GM19452 (cell line): ENCODE measurements around the gene NEUROD6.

Source experiments
- ATAC-seq: cut with Tn5 transposase; IDR thresholded peaks from one replicate; pipeline ENCODE4 v1.9.1; 2021; ENCODE audit not compliant: unreplicated experiment

The NEUROD6 gene

DNA sequence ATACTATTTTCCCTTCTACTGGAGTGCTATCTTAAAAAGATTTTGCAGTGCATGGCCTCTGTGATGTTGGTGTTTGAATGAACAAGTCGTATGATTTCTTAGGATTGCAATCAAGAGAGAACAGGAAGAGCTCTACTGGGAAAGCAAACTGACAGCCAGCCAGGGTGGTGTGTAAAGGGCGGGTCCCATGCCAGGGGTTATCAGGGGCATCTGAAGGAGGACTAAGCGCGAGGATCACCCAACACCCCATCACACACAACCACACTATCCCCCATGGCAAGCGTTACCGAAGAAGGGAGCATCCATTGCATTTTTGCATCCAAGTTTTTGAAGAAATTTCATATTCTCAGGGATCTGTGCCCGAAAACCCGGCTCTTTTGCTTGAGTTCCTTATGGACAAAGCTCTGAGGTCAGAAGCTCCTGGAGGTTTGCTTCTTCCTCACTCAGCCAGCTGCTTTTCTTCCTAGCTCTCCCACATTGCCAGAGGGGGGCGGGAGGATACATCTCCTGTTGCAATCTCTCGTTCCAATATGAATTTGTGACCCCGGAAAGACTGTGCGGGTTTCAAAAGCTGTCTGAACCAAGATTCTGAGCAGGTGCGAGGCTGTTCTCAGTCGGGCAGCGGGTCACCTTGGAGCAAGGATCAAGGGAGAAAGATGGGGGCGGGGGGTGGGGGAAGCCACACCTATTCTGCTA is 5.2 kb downstream of the NEUROD6 start:
- ATAC-seq, result no peak

DNA sequence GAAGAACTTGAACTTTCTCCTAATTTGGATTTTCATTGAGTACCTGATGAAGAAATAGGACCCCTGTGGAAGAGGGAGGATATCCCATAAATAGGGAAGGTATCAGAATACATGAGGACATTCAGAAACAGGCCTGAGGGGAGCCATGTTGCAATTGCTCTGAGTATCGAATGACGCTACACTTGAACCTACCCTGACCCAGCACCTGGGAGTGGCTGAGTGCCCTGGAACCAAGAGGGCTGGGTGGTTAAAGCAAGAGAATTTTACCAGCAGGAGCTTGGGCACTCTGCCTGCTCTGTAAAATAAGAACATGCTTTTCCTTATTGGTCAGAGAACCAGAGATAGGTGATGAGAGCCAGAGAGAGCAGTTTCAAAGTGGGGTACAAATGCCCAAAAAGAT is 7.2 kb downstream of the NEUROD6 start:
- ATAC-seq, result no peak

DNA sequence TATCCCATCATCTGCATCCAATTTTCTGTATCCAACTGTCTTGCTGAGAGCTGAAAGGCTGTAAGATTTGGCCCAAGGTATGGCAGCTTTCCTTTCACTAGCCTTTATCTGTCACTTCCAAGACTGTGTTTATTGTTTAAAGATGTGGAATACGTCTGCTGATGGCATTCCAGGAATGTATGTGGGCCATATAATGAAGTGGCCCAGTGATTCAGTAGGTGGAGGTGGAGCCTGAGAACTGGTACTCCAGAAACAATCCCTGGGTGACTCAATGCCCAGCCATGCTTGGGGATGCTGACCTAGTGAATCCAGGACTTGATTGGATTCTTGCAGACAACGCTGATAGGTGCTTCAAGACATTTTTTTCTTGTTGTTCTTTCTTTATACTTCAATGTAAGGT is 13.5 kb downstream of the NEUROD6 start:
- no peak for ATAC-seq

DNA sequence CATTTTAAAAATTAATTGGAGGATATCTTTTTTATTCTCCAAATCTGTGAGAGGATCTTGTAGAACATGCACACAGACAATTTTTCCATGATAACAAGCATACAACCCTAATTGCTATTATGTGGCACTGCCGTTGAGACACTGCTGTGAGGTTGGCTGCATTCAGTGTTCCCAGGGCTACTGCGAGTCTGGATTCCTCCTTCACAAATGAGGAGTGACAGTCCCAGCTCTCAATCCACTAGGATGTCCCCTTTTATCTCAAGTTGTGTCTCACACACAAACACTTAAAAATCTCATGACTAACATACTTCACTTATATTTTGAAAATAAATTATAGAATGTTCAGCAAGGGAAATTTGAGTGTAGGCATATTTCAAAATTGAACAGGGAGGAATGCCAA is 14.1 kb downstream of the NEUROD6 start:
- no peak for ATAC-seq

DNA sequence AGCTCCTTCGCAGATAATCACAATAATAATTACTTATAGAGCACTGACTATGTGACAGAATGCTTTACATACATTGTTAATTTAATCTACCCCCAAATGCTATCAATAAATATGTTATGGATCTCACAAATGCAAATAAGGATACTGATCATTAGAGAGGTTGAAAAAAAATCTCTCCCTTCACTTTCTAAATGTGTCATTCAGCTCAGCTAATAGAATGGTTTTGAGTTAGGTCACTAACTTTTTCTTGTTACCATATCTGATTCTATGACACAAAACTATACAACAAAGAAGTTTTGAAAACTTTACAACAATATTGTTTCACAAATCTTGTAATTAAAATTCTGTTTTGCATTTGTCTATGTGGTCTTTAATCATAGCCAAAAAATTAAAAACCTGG is 17.4 kb downstream of the NEUROD6 start:
- ATAC-seq, result no peak

DNA sequence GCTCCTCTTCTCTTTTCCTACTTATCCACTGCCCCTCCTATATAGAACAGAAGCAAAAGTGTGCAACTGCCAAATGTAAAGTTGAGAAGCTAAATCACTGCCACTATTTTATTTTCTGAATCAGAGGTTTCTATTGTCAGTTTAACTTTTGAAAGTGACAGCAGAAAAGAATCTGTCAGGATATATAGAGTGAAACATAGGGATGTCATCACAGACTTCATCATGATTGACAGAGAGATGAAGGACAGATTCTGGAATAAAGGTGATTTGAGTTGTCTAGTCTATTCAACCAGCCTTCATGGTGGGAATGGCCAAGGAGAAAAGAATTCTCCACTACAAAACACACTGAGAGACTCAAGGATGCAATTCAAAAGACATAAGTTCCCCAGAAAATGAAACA is 19.9 kb downstream of the NEUROD6 start:
- ATAC-seq, result no peak

DNA sequence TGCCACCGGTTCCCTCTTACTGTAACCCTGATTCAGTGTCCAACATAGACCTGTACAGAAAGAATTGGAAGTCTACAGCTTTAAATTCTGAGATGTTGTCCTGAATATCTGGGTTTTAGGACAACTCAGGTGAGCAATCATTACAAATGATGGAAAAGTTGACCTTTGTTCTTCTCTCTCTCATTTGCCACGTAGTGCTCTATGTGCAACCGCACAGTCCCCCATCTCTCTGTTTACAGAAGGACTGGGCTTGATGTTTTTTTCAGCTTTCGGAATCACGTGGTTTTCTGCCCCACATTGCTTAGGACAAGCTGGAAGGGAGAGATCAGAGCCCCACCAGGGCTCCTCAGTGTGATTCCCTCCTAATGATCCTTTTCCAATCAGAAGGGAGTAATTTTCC is 22.2 kb downstream of the NEUROD6 start:
- ATAC-seq, result no peak

DNA sequence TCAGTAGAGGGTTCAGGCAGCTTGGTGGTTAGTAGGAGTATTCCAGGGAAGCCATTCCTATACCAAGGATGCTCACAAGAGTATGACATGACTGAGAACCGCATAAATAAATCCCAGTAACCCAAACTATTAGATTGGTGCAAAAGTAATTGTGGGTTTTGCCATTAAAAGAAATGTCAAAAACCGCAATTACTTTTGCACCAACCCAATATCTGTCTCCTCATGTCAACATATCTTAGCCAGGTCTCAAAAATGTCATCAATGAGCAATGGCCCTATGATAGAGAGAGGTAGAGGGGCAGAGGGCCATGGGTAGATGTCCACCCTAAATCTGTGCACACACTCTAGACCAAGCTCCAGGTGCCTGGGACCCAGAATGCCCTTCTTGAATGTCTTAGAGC is 23.6 kb downstream of the NEUROD6 start:
- ATAC-seq, result no peak

DNA sequence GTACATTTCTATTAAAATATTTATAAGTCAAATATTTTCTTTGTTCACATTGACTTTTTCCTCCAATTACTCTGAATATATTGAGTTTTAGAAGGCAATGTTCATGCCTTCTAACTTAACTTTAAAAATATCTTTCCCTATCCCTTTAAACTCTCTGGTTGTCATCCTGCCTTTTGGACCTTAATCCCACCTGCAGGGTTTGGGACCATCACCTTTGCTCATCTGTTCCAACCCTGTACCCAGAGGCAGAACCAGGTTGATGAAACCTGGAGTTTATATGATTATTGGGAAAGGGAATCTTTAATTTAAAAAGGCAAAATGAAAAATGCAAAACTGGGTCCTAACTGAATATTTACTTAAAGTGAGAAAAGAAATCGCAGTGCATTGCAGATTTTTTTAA is 24.8 kb downstream of the NEUROD6 start:
- ATAC-seq, result no peak

DNA sequence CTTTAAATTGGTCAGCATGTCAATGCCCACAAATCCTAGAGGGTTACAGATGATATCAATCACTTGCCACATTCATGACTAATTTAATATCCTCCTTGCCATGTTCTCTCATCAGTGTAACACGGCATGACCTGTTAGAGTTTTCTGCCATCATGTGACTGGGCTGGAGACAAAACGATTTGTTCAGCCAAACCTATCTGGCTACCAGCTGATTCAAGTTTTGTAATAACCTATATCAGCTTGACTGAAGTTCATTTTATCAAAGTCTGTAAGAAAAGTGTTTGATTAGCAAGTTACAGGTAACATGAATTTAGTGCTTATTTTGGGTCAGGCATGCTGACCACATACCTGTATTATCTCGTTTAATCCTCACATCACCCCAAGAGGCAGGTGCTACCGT is 25.7 kb downstream of the NEUROD6 start:
- ATAC-seq, result no peak

DNA sequence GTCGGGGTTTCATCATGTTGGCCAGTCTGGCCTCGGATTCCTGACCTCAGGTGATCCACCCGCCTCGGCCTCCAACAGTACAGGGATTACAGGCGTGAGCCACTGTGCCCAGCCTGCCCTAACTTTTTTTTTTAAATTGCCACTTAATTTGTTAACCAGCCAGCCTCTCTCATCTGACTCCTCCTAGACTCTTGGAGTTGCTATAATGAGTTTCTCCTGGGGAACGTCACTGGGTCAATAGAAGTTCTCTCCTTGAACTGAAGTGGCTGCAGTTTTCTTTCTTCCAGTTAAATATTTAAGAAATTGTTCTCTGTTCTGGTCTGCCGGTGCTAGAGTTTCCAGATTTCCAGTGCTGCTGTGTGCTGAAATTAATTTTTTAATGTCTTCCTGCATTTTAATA is 27.6 kb downstream of the NEUROD6 start:
- no peak for ATAC-seq

DNA sequence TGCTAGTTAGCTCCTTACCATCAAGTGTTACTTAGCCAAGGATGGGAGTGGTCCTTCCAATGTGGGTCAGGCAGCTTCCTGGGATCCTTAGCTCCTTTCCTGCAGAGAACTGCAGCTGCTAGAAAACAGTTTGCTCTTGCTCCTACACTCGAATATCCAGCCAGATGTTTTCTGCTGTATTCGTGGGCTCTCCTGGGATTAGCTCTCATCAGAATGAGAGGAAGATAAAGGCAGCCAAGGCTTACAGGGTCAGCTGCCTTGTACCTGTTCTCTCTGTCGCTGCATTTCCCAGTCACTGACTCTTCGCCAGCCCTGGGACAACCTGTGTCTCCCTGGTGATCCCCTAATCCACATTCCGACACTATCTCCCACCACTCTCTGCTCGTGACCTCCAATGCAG is 29.0 kb downstream of the NEUROD6 start:
- ATAC-seq, result no peak

DNA sequence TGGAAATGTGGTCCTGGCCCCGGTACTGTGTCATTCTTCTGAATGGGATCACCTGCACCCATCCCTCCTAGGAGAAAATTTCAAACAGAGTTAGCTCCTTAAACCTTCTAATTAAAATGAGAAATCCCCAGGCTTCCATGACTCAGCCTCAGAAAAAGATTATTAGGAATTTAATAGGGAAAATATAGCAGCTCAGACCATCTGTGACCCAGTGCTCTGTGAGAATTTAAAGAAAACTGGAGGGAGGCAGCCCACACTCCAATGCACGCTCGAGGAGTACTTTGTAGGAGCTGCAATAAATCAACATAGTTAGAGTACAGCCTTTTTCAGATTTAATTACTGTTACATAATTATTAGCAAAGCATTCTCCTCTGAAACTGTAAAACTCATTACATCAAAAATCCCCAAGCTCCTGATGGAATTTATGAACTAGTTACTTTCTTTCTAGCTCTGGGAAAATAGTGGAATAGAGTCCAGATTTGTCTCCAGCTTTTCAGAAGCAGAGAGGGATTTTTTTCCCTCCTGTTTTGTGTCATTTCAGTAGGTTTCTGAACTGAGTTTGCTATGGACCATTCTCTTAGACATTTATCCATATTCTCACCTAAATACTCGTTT is 30.1 kb downstream of the NEUROD6 start:
- ATAC-seq, result no peak

DNA sequence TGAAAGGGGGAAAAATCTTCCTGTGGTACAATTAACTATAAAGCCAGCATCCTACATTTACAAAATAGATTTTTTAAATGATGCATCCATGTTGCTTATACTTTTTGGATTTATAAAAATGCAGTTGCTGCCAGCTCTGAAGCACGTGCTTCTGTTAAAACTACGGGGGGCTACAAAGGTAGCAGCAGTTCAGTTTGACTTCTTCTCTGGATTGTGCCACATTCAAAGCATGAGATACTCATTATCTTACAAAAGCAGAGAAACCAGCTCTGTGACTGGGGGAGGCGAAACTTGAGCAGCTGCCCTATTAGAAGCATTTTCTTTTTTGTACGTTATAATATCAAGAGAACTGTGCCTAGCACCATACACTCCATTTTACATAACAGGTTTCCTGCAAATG is 31.1 kb downstream of the NEUROD6 start:
- no peak for ATAC-seq

DNA sequence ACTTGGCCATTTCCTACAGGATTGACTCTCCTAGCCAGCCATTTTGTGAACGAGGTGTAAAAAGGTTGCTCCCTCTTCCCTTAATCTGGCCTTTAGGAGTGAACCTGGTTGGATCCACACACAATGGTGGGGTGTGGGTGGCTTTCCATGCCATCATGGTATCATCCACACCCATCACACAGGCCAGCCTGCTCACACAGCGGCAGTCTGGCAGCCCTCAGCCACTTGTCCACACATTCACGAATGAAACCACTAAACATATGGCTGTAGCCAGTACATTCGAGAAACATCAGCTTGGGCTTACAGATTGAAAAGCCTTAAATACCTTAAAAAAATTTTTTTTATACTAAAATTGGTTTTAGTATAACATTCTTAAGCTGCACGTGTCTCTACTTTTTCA is 31.9 kb downstream of the NEUROD6 start:
- ATAC-seq, result no peak

DNA sequence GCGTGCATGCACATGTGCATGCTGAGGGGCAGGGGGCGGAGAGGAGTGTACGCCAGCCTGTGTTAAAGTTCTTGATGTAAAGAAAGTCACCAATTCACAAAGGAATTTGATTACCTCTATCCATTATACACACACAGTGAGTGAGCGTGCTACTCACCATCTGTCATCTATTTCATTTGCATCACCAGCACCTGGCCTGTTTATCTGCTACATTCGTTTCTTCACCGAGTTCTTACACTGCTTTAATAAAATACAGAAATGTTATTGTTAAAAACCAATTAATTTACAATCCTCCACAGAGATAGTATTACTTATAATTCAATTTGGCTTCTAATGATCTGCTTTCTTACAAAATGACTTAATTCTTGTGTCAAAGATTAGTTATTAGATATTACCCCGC is 32.6 kb downstream of the NEUROD6 start:
- no peak for ATAC-seq

DNA sequence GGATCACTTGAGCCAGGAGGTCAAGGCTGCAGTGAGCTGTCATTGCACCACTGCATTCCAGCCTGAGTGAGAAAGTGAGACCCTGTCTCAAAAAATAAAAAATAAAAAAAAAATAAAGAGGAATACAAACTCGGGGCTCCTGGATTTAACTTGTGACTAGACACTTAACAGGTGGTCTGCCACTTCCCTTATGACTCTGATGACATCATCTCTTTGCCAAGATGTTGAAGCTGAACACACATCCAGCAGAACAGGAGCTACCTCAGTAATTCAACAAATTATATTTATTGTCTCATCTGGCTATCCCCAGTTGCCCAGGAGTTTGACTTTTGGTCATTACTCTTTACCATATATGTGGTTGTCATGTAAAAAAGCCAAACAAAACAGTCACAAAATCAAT is 35.3 kb downstream of the NEUROD6 start:
- no peak for ATAC-seq

DNA sequence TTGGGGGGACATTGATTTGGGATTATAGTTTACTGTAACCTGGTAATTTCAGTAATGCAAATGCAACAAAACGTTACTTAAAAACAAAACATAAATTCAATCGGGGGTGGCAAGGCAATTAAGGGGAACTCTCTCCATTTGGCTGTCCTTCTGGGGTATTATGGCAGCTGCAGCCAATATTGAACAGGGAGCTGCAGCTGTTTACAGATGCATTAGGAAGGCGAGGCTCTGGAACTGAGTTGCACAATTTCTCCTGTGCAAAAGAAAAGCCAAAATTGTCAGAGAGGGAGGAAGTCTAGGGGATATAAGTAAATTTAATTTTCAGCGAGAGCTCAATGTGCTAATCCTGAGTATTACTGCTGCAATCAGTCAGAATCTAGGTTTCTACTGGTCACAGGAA is 36.1 kb downstream of the NEUROD6 start:
- no peak for ATAC-seq

DNA sequence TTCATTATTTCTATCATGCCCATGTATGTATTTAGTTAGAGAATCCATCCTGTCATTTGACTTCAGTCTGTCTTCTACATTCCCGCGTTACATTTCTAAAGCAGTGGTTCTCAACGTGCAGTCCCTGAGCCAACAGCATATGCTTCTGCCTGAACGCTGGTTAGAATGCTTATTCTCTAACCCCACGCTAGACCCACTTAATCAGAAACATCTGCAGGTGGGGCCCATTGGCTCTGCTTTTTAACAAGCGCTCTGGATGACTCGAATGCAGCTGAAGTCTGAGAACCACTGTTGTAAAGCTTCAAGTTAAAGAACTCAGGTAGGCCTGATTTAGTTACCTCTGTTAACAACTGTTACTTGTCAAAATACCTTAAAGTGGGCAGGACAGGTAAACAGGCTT is 38.2 kb downstream of the NEUROD6 start:
- ATAC-seq, result no peak

DNA sequence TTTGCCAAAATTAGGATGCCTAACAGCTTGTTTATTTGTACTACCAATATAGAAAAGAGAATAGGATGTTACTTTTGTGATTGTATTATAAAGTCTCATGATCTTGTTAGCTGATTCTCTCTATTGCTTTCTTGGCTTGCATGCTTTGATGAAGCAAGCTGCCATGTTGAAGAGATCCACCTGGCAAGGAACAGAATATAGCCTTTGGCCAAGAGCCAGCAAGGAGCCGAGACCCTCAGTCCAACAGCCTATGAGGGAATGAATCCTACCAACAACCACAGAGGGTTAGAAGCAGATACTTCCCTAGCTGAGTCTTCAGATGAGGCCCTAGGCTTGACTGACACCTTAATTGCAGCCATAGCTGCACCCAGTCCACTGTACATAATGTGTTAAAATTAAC is 41.2 kb downstream of the NEUROD6 start:
- ATAC-seq, result no peak

DNA sequence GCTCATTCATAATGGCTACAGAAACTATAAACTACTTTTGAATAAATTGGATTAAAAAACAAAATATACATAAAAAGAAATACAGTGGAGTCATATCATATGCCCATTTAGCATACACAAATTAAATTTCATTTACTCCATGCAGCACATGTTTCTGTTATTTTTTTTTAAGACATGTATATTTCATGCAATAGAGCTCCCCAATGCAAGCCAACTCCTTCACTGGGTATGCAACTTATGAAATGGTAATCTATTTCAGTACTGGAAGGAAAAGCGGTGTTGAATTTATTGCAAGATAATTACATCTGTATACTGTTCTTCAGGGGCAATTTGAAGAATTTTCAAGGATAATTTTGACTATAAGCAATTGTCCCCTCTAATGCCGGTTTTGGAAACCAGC is 49.9 kb downstream of the NEUROD6 start:
- ATAC-seq, result no peak
